ENCODE results near the gene GAB2.

GAB2 gene

GRCh38 chr11:78449866-78450265, 32.2 kb upstream of the GAB2 start:
- no peak overlapping the region for H3K27ac ChIP-seq (ENCODE audit: low read length)

DNA sequence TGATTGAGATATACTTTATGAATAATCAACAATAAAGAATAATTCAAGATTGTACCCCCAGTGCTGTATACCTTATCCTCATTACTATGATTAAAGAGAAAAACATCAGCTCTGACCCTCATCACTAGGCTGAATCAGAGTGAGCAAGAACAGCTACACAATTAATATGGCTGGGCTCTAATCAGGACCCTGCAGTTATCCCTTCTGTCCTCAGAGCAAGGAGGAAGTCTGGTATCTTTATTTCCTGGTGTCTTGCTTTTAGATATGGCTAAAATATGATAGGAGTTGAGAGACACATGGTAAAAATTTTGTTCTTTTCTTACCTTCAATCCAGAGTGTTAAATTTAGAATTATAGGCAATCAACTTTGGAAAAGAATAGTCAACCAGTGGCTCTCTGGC, 28.6 kb upstream of the GAB2 start:
- no peak overlapping the region for H3K4me3 ChIP-seq (ENCODE audit: low read length)
- H3K27me3 ChIP-seq (ENCODE audit: insufficient read depth, low read length) = no peaks in the 10 kb centered on the region
- no peaks in the 10 kb centered on the region for H3K9me3 ChIP-seq (ENCODE audit: insufficient read depth, low read depth, low read length)
- no peaks in the 10 kb centered on the region for H3K4me1 ChIP-seq (ENCODE audit: insufficient read depth, low read length)
- no peak overlapping the region for H3K27ac ChIP-seq (ENCODE audit: low read length)
- no peak overlapping the region for H3K9ac ChIP-seq (ENCODE audit: low read depth, low read length)
- H3K36me3 ChIP-seq (ENCODE audit: insufficient read depth, low read depth, low read length) = peaks cover 24% of the 10 kb centered on the region

More at GRCh38 chr11:78449866-78450265, 32.2 kb upstream of the GAB2 start:
- Histone ChIP-seq H3K36me3 (ENCODE audit: insufficient read depth, low read depth, low read length) (no peaks in the 10 kb centered on the region), H3K4me1 (ENCODE audit: insufficient read depth, low read length) (no peaks in the 10 kb centered on the region), H3K9me3 (ENCODE audit: insufficient read depth, low read depth, low read length) (no peaks in the 10 kb centered on the region), H3K27me3 (ENCODE audit: insufficient read depth, low read length) (no peaks in the 10 kb centered on the region), H3K4me3 (ENCODE audit: low read length) (no peak overlapping the region), H3K9ac (ENCODE audit: low read depth, low read length) (no peak overlapping the region)

DNA sequence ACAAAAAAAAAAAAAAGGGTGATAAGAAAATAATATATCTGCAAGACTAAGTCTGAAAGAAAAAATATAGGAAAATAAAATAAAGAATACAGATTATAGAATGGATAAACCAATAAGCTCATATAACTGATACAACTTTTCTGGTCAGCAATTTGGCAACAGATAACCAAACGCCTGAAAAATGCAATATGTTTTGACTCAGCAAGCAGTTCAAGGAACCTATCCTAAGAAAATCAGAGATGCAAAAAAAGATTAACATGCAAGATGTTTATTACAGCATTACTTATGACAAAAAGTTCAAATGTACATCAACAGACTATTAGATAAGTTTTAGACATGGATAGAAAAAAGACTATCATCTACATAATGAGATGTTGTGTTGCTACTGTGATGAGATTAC, 27.1 kb upstream of the GAB2 start:
- Histone ChIP-seq H3K27me3 (ENCODE audit: insufficient read depth, low read length) (no peaks in the 10 kb centered on the region), H3K27ac (ENCODE audit: low read length) (no peak overlapping the region), H3K4me1 (ENCODE audit: insufficient read depth, low read length) (no peaks in the 10 kb centered on the region), H3K36me3 (ENCODE audit: insufficient read depth, low read depth, low read length) (peaks cover 29% of the 10 kb centered on the region), H3K4me3 (ENCODE audit: low read length) (no peak overlapping the region), H3K9me3 (ENCODE audit: insufficient read depth, low read depth, low read length) (no peaks in the 10 kb centered on the region), H3K9ac (ENCODE audit: low read depth, low read length) (no peak overlapping the region)

DNA sequence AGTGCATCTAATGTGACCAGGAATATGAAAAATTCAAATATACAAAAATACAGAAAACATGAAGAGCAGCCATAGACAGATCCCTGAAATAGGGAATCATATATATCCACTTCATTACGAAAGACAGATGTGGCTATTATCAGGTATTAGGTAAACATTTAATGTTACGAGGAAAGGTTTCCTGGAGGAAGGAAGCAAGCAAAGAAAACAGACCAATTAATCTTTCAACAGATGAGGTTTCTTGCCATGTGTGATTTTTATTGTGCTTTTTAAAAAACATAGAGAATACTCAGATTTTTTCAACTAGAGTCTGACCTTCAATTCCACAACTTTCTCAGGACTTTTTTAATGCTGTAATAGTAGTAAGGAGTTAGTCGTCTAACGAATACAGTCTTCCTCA, 24.3 kb upstream of the GAB2 start:
- H3K27ac ChIP-seq (ENCODE audit: low read length) = no peak overlapping the region
- H3K9me3 ChIP-seq (ENCODE audit: insufficient read depth, low read depth, low read length) = no peaks in the 10 kb centered on the region
- H3K9ac ChIP-seq (ENCODE audit: low read depth, low read length) = no peak overlapping the region
- no peaks in the 10 kb centered on the region for H3K27me3 ChIP-seq (ENCODE audit: insufficient read depth, low read length)
- no peak overlapping the region for H3K4me3 ChIP-seq (ENCODE audit: low read length)
- H3K36me3 ChIP-seq (ENCODE audit: insufficient read depth, low read depth, low read length) = peaks cover 29% of the 10 kb centered on the region
- H3K4me1 ChIP-seq (ENCODE audit: insufficient read depth, low read length) = no peaks in the 10 kb centered on the region

- H3K4me1 ChIP-seq (ENCODE audit: insufficient read depth, low read length) = no peaks in the 10 kb centered on the region
- H3K36me3 ChIP-seq (ENCODE audit: insufficient read depth, low read depth, low read length) = peaks cover 24% of the 10 kb centered on the region
- H3K9ac ChIP-seq (ENCODE audit: low read depth, low read length) = no peak overlapping the region
- no peak overlapping the region for H3K4me3 ChIP-seq (ENCODE audit: low read length)
- no peaks in the 10 kb centered on the region for H3K27me3 ChIP-seq (ENCODE audit: insufficient read depth, low read length)
- no peak overlapping the region for H3K27ac ChIP-seq (ENCODE audit: low read length)
- H3K9me3 ChIP-seq (ENCODE audit: insufficient read depth, low read depth, low read length) = no peaks in the 10 kb centered on the region
Measured at GRCh38 chr11:78438298-78438975, 20.8 kb upstream of the GAB2 start.

GRCh38 chr11:78432956-78433355, 15.3 kb upstream of the GAB2 start:
- Histone ChIP-seq H3K4me3 (ENCODE audit: low read length) (no peak overlapping the region), H3K27me3 (ENCODE audit: insufficient read depth, low read length) (no peaks in the 10 kb centered on the region), H3K27ac (ENCODE audit: low read length) (no peak overlapping the region), H3K9ac (ENCODE audit: low read depth, low read length) (no peak overlapping the region), H3K9me3 (ENCODE audit: insufficient read depth, low read depth, low read length) (no peaks in the 10 kb centered on the region), H3K4me1 (ENCODE audit: insufficient read depth, low read length) (peaks cover 6% of the 10 kb centered on the region; the same call in 1 of the 2 replicates), H3K36me3 (ENCODE audit: insufficient read depth, low read depth, low read length) (no peaks in the 10 kb centered on the region)

- H3K27me3 ChIP-seq (ENCODE audit: insufficient read depth, low read length) = no peaks in the 10 kb centered on the region
- no peaks in the 10 kb centered on the region for H3K36me3 ChIP-seq (ENCODE audit: insufficient read depth, low read depth, low read length)
- no peaks in the 10 kb centered on the region for H3K9me3 ChIP-seq (ENCODE audit: insufficient read depth, low read depth, low read length)
- H3K9ac ChIP-seq (ENCODE audit: low read depth, low read length) = no peak overlapping the region
- H3K4me3 ChIP-seq (ENCODE audit: low read length) = no peak overlapping the region
- H3K4me1 ChIP-seq (ENCODE audit: insufficient read depth, low read length) = peaks cover 6% of the 10 kb centered on the region; the same call in 1 of the 2 replicates
- H3K27ac ChIP-seq (ENCODE audit: low read length) = no peak overlapping the region
Measured at GRCh38 chr11:78432058-78432515, 14.5 kb upstream of the GAB2 start.

GRCh38 chr11:78429660-78430059, 12.0 kb upstream of the GAB2 start:
- H3K9me3 ChIP-seq (ENCODE audit: insufficient read depth, low read depth, low read length) = no peaks in the 10 kb centered on the region
- H3K36me3 ChIP-seq (ENCODE audit: insufficient read depth, low read depth, low read length) = no peaks in the 10 kb centered on the region
- no peaks in the 10 kb centered on the region for H3K27me3 ChIP-seq (ENCODE audit: insufficient read depth, low read length)
- H3K27ac ChIP-seq (ENCODE audit: low read length) = no peak overlapping the region
- H3K9ac ChIP-seq (ENCODE audit: low read depth, low read length) = no peak overlapping the region
- H3K4me3 ChIP-seq (ENCODE audit: low read length) = no peak overlapping the region
- H3K4me1 ChIP-seq (ENCODE audit: insufficient read depth, low read length) = peaks cover 15% of the 10 kb centered on the region; the same call in 1 of the 2 replicates

DNA sequence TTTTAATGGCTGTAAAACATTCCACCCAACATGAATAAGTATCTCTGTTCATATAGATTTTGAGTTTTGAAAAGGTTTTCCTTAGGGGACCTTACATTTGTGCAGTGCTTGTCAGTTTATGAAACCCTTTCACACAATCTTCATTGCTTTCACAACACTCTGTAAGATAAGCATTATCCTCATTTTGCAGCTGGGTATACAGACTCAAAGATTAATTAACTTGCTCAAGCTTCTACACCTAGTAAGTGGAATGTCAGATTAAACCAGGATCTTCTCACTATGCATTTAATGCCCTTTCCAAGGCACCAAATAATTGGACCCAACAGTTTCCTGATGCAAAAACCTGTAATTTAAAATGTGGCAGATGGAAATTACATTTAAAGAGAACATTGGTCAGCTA, 11.6 kb upstream of the GAB2 start:
- H3K9me3 ChIP-seq (ENCODE audit: insufficient read depth, low read depth, low read length) = no peaks in the 10 kb centered on the region
- H3K27me3 ChIP-seq (ENCODE audit: insufficient read depth, low read length) = no peaks in the 10 kb centered on the region
- H3K4me1 ChIP-seq (ENCODE audit: insufficient read depth, low read length) = peaks cover 18% of the 10 kb centered on the region; the same call in 1 of the 2 replicates
- H3K36me3 ChIP-seq (ENCODE audit: insufficient read depth, low read depth, low read length) = no peaks in the 10 kb centered on the region
- H3K9ac ChIP-seq (ENCODE audit: low read depth, low read length) = no peak overlapping the region
- H3K27ac ChIP-seq (ENCODE audit: low read length) = no peak overlapping the region
- no peak overlapping the region for H3K4me3 ChIP-seq (ENCODE audit: low read length)

- peaks cover 19% of the 10 kb centered on the region; the same call in 1 of the 2 replicates for H3K4me1 ChIP-seq (ENCODE audit: insufficient read depth, low read length)
- H3K27ac ChIP-seq (ENCODE audit: low read length) = no peak overlapping the region
- no peaks in the 10 kb centered on the region for H3K27me3 ChIP-seq (ENCODE audit: insufficient read depth, low read length)
- H3K4me3 ChIP-seq (ENCODE audit: low read length) = no peak overlapping the region
- no peak overlapping the region for H3K9ac ChIP-seq (ENCODE audit: low read depth, low read length)
- no peaks in the 10 kb centered on the region for H3K9me3 ChIP-seq (ENCODE audit: insufficient read depth, low read depth, low read length)
- H3K36me3 ChIP-seq (ENCODE audit: insufficient read depth, low read depth, low read length) = no peaks in the 10 kb centered on the region
Measured at GRCh38 chr11:78428773-78429172, 11.2 kb upstream of the GAB2 start.

DNA sequence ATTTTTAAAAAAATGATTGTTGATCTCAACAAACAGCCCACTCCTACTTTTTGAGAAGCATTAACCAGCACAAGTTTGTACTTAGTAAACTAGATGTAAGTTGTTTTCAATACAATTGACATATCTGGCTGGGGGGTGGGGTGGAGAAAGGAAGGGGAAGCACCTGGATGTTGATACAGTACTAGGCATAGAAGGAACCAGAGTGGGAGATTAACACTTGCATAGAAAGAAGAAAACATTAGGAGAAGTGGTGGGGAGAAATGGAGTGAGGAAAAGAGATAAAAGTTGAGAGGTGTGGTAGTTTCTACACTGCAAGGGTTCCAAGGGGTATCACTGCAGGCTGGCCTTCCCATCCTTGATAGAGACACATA, 10.6 kb upstream of the GAB2 start:
- no peaks in the 10 kb centered on the region for H3K27me3 ChIP-seq (ENCODE audit: insufficient read depth, low read length)
- no peak overlapping the region for H3K4me3 ChIP-seq (ENCODE audit: low read length)
- no peak overlapping the region for H3K9ac ChIP-seq (ENCODE audit: low read depth, low read length)
- no peaks in the 10 kb centered on the region for H3K36me3 ChIP-seq (ENCODE audit: insufficient read depth, low read depth, low read length)
- H3K4me1 ChIP-seq (ENCODE audit: insufficient read depth, low read length) = peaks cover 19% of the 10 kb centered on the region; the same call in 1 of the 2 replicates
- no peak overlapping the region for H3K27ac ChIP-seq (ENCODE audit: low read length)
- no peaks in the 10 kb centered on the region for H3K9me3 ChIP-seq (ENCODE audit: insufficient read depth, low read depth, low read length)

GRCh38 chr11:78427615-78428265, 10.1 kb upstream of the GAB2 start:
- Histone ChIP-seq H3K27me3 (ENCODE audit: insufficient read depth, low read length) (no peaks in the 10 kb centered on the region), H3K4me1 (ENCODE audit: insufficient read depth, low read length) (peaks cover 19% of the 10 kb centered on the region; the same call in 1 of the 2 replicates), H3K9ac (ENCODE audit: low read depth, low read length) (no peak overlapping the region), H3K27ac (ENCODE audit: low read length) (no peak overlapping the region), H3K36me3 (ENCODE audit: insufficient read depth, low read depth, low read length) (no peaks in the 10 kb centered on the region), H3K4me3 (ENCODE audit: low read length) (no peak overlapping the region), H3K9me3 (ENCODE audit: insufficient read depth, low read depth, low read length) (no peaks in the 10 kb centered on the region)

Data from iPS-20b (cell line).